ENCODE measurements around the gene FMO1. TPM values are rescaled to one million over a fixed set of nuclear protein-coding genes. Genes with fewer than 3 reads are reported as not detected.

Gene FMO1
- total RNA-seq = not detected in 2 replicates

DNA sequence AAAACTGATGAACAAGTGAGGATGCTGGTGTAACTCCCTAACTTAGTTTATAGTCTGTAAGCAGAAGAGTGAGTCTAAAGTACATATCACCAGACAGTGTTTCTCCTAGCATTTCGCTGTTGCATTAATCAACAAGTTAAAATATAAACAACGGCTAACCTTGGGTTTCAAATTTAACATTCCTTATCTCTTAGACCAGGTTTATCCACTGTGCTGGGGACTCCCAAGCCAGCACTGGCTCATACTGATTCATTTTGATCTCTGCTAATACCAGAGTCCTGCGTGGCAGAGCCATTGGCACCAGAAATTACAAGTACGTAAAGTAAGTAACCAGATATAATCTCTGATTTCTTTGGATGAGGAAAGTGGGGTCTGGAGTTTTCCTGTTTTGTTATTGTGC lies at the start of gene FMO1:
FMO1 (plus strand) TSS at position 193 of the 400 bp plus-strand sequence. CDS start 9,594 bp downstream, outside the sequence.
- Mint-ChIP-seq H3K4me1 (ENCODE audit: low read depth) (peaks cover 9% of the 10 kb centered on the region), H3K27me3 (ENCODE audit: low read depth) (peaks cover 38% of the 10 kb centered on the region), H3K4me3 (ENCODE audit: low read depth) (no peak within 1 kb of the TSS), H3K36me3 (ENCODE audit: low read depth) (no peaks in the 10 kb centered on the region), H3K9me3 (no peaks in the 10 kb centered on the region), H3K27ac (no peak within 1 kb of the TSS)
- intact Hi-C loops (cut with micrococcal nuclease) = no loop called here
- no peak for DNase-seq (ENCODE audit: low spot score)

DNA sequence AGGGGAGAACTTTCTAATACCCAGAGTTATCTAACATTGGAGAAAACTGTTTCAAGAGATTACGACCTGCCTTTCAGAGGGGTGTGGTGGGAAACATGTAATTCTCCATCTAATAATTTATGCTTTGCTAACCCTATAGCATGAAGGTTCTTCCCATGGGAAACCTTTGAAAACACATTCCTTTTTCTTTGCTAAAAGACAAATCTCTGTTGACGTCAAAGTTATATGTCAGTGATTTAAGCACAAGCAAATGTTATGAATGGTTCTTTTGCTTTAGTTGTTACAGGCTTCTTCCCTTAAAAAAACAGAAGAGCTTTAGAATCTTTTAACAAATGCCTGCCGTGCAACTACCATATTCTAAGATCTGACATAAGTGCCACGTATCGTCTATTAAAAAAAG lies 44.0 kb upstream of the FMO1 start:
- intact Hi-C loops (cut with micrococcal nuclease) = no loop called here
- Mint-ChIP-seq H3K4me1 (ENCODE audit: low read depth) (no peaks in the 10 kb centered on the region), H3K27ac (no peak overlapping the region), H3K9me3 (no peaks in the 10 kb centered on the region), H3K4me3 (ENCODE audit: low read depth) (no peak overlapping the region), H3K27me3 (ENCODE audit: low read depth) (peaks cover 11% of the 10 kb centered on the region), H3K36me3 (ENCODE audit: low read depth) (no peaks in the 10 kb centered on the region)
- DNase-seq (ENCODE audit: low spot score) = no peak

GRCh38 chr1:171206204-171206977 lies 41.9 kb upstream of the FMO1 start:
- H3K4me3 Mint-ChIP-seq (ENCODE audit: low read depth) = no peak overlapping the region
- H3K9me3 Mint-ChIP-seq = no peaks in the 10 kb centered on the region
- H3K27ac Mint-ChIP-seq = no peak overlapping the region
- peaks cover 11% of the 10 kb centered on the region for H3K27me3 Mint-ChIP-seq (ENCODE audit: low read depth)
- no peaks in the 10 kb centered on the region for H3K4me1 Mint-ChIP-seq (ENCODE audit: low read depth)
- no peak for DNase-seq (ENCODE audit: low spot score)
- intact Hi-C loops (cut with micrococcal nuclease) = no loop called here
- H3K36me3 Mint-ChIP-seq (ENCODE audit: low read depth) = no peaks in the 10 kb centered on the region

- DNase-seq (ENCODE audit: low spot score) = no peak
- no peaks in the 10 kb centered on the region for H3K36me3 Mint-ChIP-seq (ENCODE audit: low read depth)
- intact Hi-C loops (cut with micrococcal nuclease) = no loop called here
- H3K27me3 Mint-ChIP-seq (ENCODE audit: low read depth) = peaks cover 12% of the 10 kb centered on the region
- no peaks in the 10 kb centered on the region for H3K9me3 Mint-ChIP-seq
- no peaks in the 10 kb centered on the region for H3K4me1 Mint-ChIP-seq (ENCODE audit: low read depth)
- H3K27ac Mint-ChIP-seq = no peak overlapping the region
- no peak overlapping the region for H3K4me3 Mint-ChIP-seq (ENCODE audit: low read depth)
These were observed 41.3 kb upstream of the FMO1 start for GRCh38 chr1:171206978-171207355.

- H3K27me3 Mint-ChIP-seq (ENCODE audit: low read depth) = peaks cover 14% of the 10 kb centered on the region
- H3K36me3 Mint-ChIP-seq (ENCODE audit: low read depth) = no peaks in the 10 kb centered on the region
- no peak overlapping the region for H3K4me3 Mint-ChIP-seq (ENCODE audit: low read depth)
- intact Hi-C loops (cut with micrococcal nuclease) = no loop called here
- DNase-seq (ENCODE audit: low spot score) = no peak
- no peak overlapping the region for H3K27ac Mint-ChIP-seq
- no peaks in the 10 kb centered on the region for H3K9me3 Mint-ChIP-seq
- H3K4me1 Mint-ChIP-seq (ENCODE audit: low read depth) = no peaks in the 10 kb centered on the region
These were observed 40.9 kb upstream of the FMO1 start for GRCh38 chr1:171207377-171207776.

DNA sequence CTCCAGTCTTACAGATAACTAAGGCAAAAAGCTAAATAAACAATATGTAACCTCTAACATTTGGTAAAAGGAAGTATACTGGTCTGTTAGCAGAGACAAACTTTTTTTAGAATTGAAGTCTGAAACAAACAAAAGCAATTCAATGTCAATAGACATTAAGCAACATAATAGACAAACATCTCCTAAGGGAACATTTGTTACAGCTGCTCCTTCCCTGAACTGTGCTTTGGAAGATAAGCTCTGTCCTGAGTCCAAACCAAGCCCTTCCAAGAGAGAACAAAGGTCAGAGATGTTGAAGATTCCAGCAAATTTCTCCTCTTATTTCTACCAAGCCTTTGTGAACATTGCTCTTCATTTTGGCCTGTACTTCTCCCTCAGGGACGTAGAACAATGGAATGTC lies 37.9 kb upstream of the FMO1 start:
- no peak overlapping the region for H3K27ac Mint-ChIP-seq
- H3K9me3 Mint-ChIP-seq = no peaks in the 10 kb centered on the region
- no peak for DNase-seq (ENCODE audit: low spot score)
- peaks cover 14% of the 10 kb centered on the region for H3K27me3 Mint-ChIP-seq (ENCODE audit: low read depth)
- no peaks in the 10 kb centered on the region for H3K36me3 Mint-ChIP-seq (ENCODE audit: low read depth)
- no peak overlapping the region for H3K4me3 Mint-ChIP-seq (ENCODE audit: low read depth)
- intact Hi-C loops (cut with micrococcal nuclease) = no loop called here
- H3K4me1 Mint-ChIP-seq (ENCODE audit: low read depth) = no peaks in the 10 kb centered on the region

DNA sequence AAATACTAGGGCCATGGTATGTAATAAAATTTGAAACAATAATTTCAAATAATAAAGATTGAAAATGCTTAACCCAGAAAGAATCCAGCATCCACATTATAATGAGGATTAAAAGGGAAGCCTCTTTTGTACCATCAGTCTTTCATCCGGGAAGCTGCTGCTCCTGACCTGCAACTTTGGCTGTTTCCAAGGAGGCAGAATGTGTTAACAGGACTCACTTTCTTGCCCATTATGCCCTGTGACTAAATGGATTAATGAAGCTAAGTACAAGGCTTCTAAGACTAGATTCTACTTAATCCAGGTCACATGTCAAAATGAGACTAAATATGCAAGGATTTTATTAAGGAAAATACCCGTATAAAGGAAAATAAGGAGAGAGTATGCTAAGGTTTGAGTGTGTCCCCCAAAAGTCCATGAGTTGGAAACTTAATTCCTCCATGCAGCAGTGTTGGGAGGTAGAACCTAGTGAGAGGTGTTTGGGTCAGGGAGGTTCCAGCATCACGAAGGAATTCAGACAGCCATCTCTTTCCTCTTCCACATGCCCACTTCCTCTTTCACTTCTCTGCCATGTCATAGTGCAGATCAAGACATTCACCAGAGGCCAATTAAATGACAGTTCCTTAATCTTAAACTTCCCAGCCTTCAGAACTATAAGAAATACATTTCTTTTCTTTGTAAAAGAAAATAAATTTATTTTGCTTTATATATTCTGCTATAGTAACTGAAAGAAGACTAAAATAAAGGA lies 35.5 kb upstream of the FMO1 start:
- H3K4me1 Mint-ChIP-seq (ENCODE audit: low read depth) = no peaks in the 10 kb centered on the region
- DNase-seq (ENCODE audit: low spot score) = no peak
- intact Hi-C loops (cut with micrococcal nuclease) = no loop called here
- H3K27me3 Mint-ChIP-seq (ENCODE audit: low read depth) = peaks cover 10% of the 10 kb centered on the region
- no peaks in the 10 kb centered on the region for H3K9me3 Mint-ChIP-seq
- H3K4me3 Mint-ChIP-seq (ENCODE audit: low read depth) = no peak overlapping the region
- H3K36me3 Mint-ChIP-seq (ENCODE audit: low read depth) = no peaks in the 10 kb centered on the region
- H3K27ac Mint-ChIP-seq = no peak overlapping the region

DNA sequence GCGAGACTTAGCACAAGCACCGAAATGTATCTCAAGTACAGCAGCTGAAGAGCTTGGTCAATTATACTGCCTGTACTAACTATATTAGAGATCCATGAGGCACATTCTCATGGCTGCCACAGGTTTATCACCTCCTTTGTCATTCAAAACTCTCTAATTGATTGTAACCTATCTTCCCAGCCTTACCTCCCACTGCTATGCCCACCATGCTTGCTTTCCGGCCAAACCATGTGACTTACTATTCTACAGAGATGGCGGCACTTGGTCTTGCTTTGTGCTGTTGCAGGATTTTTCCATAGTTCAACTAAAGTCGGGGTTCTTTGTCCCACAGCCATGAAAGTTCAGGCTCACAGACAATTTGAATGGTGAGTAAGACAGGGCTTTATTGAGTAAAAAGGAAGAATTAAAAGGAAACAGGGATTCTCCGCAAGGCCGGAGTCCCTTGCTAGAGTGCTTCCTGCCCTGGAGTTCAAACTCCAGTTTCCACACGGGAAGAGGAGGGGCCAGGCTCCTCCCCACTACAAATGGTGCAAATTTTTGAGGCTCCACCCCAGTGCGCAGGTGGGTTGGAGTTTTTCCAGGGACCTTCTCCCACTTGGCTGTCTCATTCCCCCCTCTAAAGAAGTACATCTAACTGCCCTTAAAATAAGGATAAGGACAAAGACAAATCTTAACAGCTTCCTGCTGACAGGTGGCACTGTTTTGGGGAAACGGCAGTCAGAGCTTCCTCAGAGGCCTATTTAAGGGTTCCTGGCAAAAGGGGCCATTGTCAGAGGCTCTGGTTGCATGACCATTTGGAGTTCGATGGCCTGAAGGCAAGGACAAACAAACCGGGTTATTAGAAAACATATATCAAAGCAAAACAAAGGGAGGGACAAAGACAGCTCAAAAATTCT lies 34.5 kb upstream of the FMO1 start:
- H3K9me3 Mint-ChIP-seq = no peaks in the 10 kb centered on the region
- no peak overlapping the region for H3K4me3 Mint-ChIP-seq (ENCODE audit: low read depth)
- intact Hi-C loops (cut with micrococcal nuclease) = no loop called here

GRCh38 chr1:171217658-171218443 lies 30.4 kb upstream of the FMO1 start:
- intact Hi-C loops (cut with micrococcal nuclease) = no loop called here
- no peak overlapping the region for H3K4me3 Mint-ChIP-seq (ENCODE audit: low read depth)
- H3K36me3 Mint-ChIP-seq (ENCODE audit: low read depth) = no peaks in the 10 kb centered on the region
- no peak overlapping the region for H3K27ac Mint-ChIP-seq
- H3K9me3 Mint-ChIP-seq = no peaks in the 10 kb centered on the region
- H3K27me3 Mint-ChIP-seq (ENCODE audit: low read depth) = peaks cover 2% of the 10 kb centered on the region
- DNase-seq (ENCODE audit: low spot score) = no peak
- H3K4me1 Mint-ChIP-seq (ENCODE audit: low read depth) = no peaks in the 10 kb centered on the region

More for the DNA sequence above, 34.5 kb upstream of the FMO1 start:
- no peak overlapping the region for H3K27ac Mint-ChIP-seq
- H3K36me3 Mint-ChIP-seq (ENCODE audit: low read depth) = no peaks in the 10 kb centered on the region
- peaks cover 5% of the 10 kb centered on the region for H3K27me3 Mint-ChIP-seq (ENCODE audit: low read depth)
- H3K4me1 Mint-ChIP-seq (ENCODE audit: low read depth) = no peaks in the 10 kb centered on the region
- DNase-seq (ENCODE audit: low spot score) = no peak

DNA sequence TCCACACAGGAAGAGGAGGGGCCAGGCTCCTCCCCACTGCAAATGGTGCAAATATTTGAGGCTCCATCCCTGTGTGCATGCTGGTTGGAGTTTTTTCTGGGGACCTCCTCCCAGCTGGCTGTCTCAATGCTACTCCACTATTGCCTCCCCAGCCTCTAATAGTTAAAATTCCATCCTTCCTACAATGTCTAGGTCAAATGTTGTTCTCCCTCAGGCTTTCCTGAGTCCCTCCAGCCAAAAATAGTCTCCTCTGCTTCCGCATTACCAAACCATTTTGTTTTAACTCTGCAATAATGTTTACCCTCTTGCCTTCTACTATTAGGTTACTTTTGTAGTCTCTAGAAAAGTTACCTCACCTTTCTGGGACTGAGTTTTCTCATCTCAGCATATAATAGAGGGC lies 29.6 kb upstream of the FMO1 start:
- Mint-ChIP-seq H3K9me3 (no peaks in the 10 kb centered on the region), H3K36me3 (ENCODE audit: low read depth) (no peaks in the 10 kb centered on the region), H3K27ac (no peak overlapping the region), H3K4me3 (ENCODE audit: low read depth) (no peak overlapping the region), H3K4me1 (ENCODE audit: low read depth) (no peaks in the 10 kb centered on the region), H3K27me3 (ENCODE audit: low read depth) (peaks cover 2% of the 10 kb centered on the region)
- intact Hi-C loops (cut with micrococcal nuclease) = no loop called here
- DNase-seq (ENCODE audit: low spot score) = no peak

- DNase-seq (ENCODE audit: low spot score) = no peak
- Mint-ChIP-seq H3K27ac (no peak overlapping the region), H3K4me1 (ENCODE audit: low read depth) (no peaks in the 10 kb centered on the region), H3K4me3 (ENCODE audit: low read depth) (no peak overlapping the region), H3K9me3 (no peaks in the 10 kb centered on the region), H3K36me3 (ENCODE audit: low read depth) (no peaks in the 10 kb centered on the region), H3K27me3 (ENCODE audit: low read depth) (peaks cover 2% of the 10 kb centered on the region)
- intact Hi-C loops (cut with micrococcal nuclease) = no loop called here
These were observed 28.8 kb upstream of the FMO1 start for GRCh38 chr1:171219346-171220080.

GRCh38 chr1:171220081-171220420 lies 28.2 kb upstream of the FMO1 start:
- intact Hi-C loops (cut with micrococcal nuclease) = no loop called here
- H3K4me1 Mint-ChIP-seq (ENCODE audit: low read depth) = no peaks in the 10 kb centered on the region
- no peak overlapping the region for H3K4me3 Mint-ChIP-seq (ENCODE audit: low read depth)
- DNase-seq (ENCODE audit: low spot score) = no peak
- no peaks in the 10 kb centered on the region for H3K9me3 Mint-ChIP-seq
- no peaks in the 10 kb centered on the region for H3K36me3 Mint-ChIP-seq (ENCODE audit: low read depth)
- peaks cover 2% of the 10 kb centered on the region for H3K27me3 Mint-ChIP-seq (ENCODE audit: low read depth)
- no peak overlapping the region for H3K27ac Mint-ChIP-seq

Measured in activated T-helper 2 cell treated with anti-CD3 and anti-CD28 coated beads, Interferon-gamma antibody, Interleukin-2, Interleukin-4, amounts not matched to agents 10 μg/mL and 5 μg/mL and 100 μg/mL, durations not matched to agents 14 hours and 24 hours and 36 hours (primary cell).